ENCODE data around the gene XPO4.
"Not testable (repeated sequence)": the region's sequence is repeated elsewhere in the genome, so short reads cannot be mapped to it uniquely, and the experiment has no call there.

XPO4 gene

GRCh38 chr13:20894245-20894644 lies 8.3 kb downstream of the XPO4 start:
- H3K9me3 ChIP-seq (ENCODE audit: control insufficient read depth, low read length), result no peaks in the 10 kb centered on the region
- no peaks in the 10 kb centered on the region for H3K36me3 ChIP-seq (ENCODE audit: control insufficient read depth, insufficient read depth, low read length)
- no peak overlapping the region for H3K4me3 ChIP-seq (ENCODE audit: low read depth, low read length)
- no peak overlapping the region for H3K4me2 ChIP-seq (ENCODE audit: low read length)
- H2AFZ ChIP-seq, result no peak overlapping the region
- H3K4me1 ChIP-seq, result no peaks in the 10 kb centered on the region
- no peaks in the 10 kb centered on the region for H3K27me3 ChIP-seq (ENCODE audit: control insufficient read depth, insufficient read depth, low read length)
- H3K27ac ChIP-seq, result no peak overlapping the region
- peaks cover 19% of the 10 kb centered on the region for H3K79me2 ChIP-seq
- H3K9ac ChIP-seq, result no peak overlapping the region
- TF ChIP-seq, protein P1, sequence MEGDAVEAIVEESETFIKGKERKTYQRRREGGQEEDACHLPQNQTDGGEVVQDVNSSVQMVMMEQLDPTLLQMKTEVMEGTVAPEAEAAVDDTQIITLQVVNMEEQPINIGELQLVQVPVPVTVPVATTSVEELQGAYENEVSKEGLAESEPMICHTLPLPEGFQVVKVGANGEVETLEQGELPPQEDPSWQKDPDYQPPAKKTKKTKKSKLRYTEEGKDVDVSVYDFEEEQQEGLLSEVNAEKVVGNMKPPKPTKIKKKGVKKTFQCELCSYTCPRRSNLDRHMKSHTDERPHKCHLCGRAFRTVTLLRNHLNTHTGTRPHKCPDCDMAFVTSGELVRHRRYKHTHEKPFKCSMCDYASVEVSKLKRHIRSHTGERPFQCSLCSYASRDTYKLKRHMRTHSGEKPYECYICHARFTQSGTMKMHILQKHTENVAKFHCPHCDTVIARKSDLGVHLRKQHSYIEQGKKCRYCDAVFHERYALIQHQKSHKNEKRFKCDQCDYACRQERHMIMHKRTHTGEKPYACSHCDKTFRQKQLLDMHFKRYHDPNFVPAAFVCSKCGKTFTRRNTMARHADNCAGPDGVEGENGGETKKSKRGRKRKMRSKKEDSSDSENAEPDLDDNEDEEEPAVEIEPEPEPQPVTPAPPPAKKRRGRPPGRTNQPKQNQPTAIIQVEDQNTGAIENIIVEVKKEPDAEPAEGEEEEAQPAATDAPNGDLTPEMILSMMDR (IDR thresholded peaks at IDR 0.05), result no peak

GRCh38 chr13:20891768-20892167 lies 10.8 kb downstream of the XPO4 start:
- TF ChIP-seq, protein P1 (IDR thresholded peaks at IDR 0.05), result no peak
- Histone ChIP-seq H3K36me3 (ENCODE audit: control insufficient read depth, insufficient read depth, low read length) (no peaks in the 10 kb centered on the region), H3K9ac (no peak overlapping the region), H3K4me2 (ENCODE audit: low read length) (no peak overlapping the region), H3K4me1 (no peaks in the 10 kb centered on the region), H3K4me3 (ENCODE audit: low read depth, low read length) (no peak overlapping the region), H3K79me2 (peaks cover 20% of the 10 kb centered on the region), H3K27ac (no peak overlapping the region), H3K9me3 (ENCODE audit: control insufficient read depth, low read length) (no peaks in the 10 kb centered on the region), H2AFZ (no peak overlapping the region), H3K27me3 (ENCODE audit: control insufficient read depth, insufficient read depth, low read length) (no peaks in the 10 kb centered on the region)

GRCh38 chr13:20891034-20891433 lies 11.5 kb downstream of the XPO4 start:
- Histone ChIP-seq H3K4me1 (no peaks in the 10 kb centered on the region), H3K27ac (no peak overlapping the region), H3K4me2 (ENCODE audit: low read length) (no peak overlapping the region), H3K9ac (no peak overlapping the region), H3K36me3 (ENCODE audit: control insufficient read depth, insufficient read depth, low read length) (no peaks in the 10 kb centered on the region), H2AFZ (no peak overlapping the region), H3K9me3 (ENCODE audit: control insufficient read depth, low read length) (no peaks in the 10 kb centered on the region), H3K27me3 (ENCODE audit: control insufficient read depth, insufficient read depth, low read length) (no peaks in the 10 kb centered on the region), H3K4me3 (ENCODE audit: low read depth, low read length) (no peak overlapping the region), H3K79me2 (peaks cover 22% of the 10 kb centered on the region)
- TF ChIP-seq, protein P1 (IDR thresholded peaks at IDR 0.05), result no peak

- not testable (repeated sequence) for H3K36me3 ChIP-seq (ENCODE audit: control insufficient read depth, insufficient read depth, low read length); H3K9ac ChIP-seq; H2AFZ ChIP-seq; H3K4me2 ChIP-seq (ENCODE audit: low read length); H3K27ac ChIP-seq; H3K27me3 ChIP-seq (ENCODE audit: control insufficient read depth, insufficient read depth, low read length); H3K4me3 ChIP-seq (ENCODE audit: low read depth, low read length); H3K4me1 ChIP-seq; H3K9me3 ChIP-seq (ENCODE audit: control insufficient read depth, low read length)
- peaks cover 22% of the 10 kb centered on the region for H3K79me2 ChIP-seq
Measured at GRCh38 chr13:20890540-20890939, 12.0 kb downstream of the XPO4 start.

DNA sequence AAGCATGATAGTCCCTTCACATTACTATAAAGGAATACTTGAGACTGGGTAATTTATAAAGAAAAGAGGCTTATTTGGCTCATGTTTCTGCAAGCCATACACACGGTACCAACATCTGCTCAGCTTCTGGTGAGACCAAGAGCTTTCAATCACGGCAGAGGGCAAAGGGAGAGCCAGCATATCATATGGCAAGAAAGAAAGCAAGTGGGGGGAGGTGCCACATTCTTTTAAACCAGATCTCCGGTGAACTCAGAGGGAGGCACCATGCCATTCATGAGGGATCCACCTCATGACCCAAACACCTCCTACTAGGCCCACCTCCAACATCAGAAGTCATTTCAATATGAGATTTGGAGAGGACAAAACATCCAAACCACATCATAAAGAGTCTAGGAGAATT lies 20.3 kb downstream of the XPO4 start:
- Histone ChIP-seq H3K4me1 (no peaks in the 10 kb centered on the region), H3K9me3 (ENCODE audit: control insufficient read depth, low read length) (no peaks in the 10 kb centered on the region), H3K4me3 (ENCODE audit: low read depth, low read length) (no peak overlapping the region), H3K9ac (no peak overlapping the region), H3K79me2 (peaks cover 39% of the 10 kb centered on the region), H3K36me3 (ENCODE audit: control insufficient read depth, insufficient read depth, low read length) (no peaks in the 10 kb centered on the region), H3K27ac (no peak overlapping the region), H3K4me2 (ENCODE audit: low read length) (no peak overlapping the region), H3K27me3 (ENCODE audit: control insufficient read depth, insufficient read depth, low read length) (no peaks in the 10 kb centered on the region), H2AFZ (no peak overlapping the region)
- TF ChIP-seq, protein P1 (IDR thresholded peaks at IDR 0.05), result no peak

Measured in parathyroid adenoma (tissue), 2 donors.